Panc1 (cell line): ENCODE measurements around the gene TRIM62. TPM values are rescaled to one million over a fixed set of nuclear protein-coding genes. Genes with fewer than 3 reads are reported as not detected.

Source experiments
- ATAC-seq: fragments of 200-7000 bp; cut with Tn5 transposase; 2 replicates; pipeline ENCODE4 v1.9.1; 2020; ENCODE audit warnings: mild to moderate bottlenecking, moderate library complexity
- BruUV-seq: library from RNA; stranded (reverse); fragments of 400-500 nt; replicated peaks from 2 replicates; lab custom pipeline; 2021; lab: Mats Ljungman, UMichigan
- CTCF ChIA-PET: fragments of 300-600 bp; sonication (Branson Sonifier 250); formaldehyde crosslinking; loops from one replicate; lab custom pipeline; 2022; ENCODE audit warnings: antibody characterized with exemption; lab: Charles Lee
- POLR2A ChIA-PET: fragments of 300-600 bp; sonication (Branson Sonifier 250); formaldehyde crosslinking; loops from one replicate; lab custom pipeline; 2022; ENCODE audit warnings: antibody characterized with exemption; lab: Charles Lee
- DNase-seq: peaks from one replicate; pipeline ENCODE4 v3.0.0-alpha.2; 2010; ENCODE audit warnings: low read depth, low spot score
- H3K27ac ChIP-seq: 2 replicates; pipeline ENCODE4 v1.5.1; 2011; ENCODE audit warnings: mild to moderate bottlenecking, low read length, inconsistent platforms
- H3K27me3 ChIP-seq: fragments of 200-500 bp; sonication (Bioruptor generic); 2 replicates; pipeline ENCODE4 v1.6.0; 2014; ENCODE audit warnings: low read length, inconsistent platforms; ENCODE audit not compliant: control insufficient read depth, insufficient read depth
- H3K36me3 ChIP-seq: fragments of 200-500 bp; sonication (Bioruptor generic); 2 replicates; pipeline ENCODE4 v1.5.1; 2014; ENCODE audit warnings: inconsistent platforms, mild to moderate bottlenecking, low read length, moderate library complexity; ENCODE audit not compliant: control insufficient read depth, insufficient read depth
- H3K4me1 ChIP-seq: 2 replicates; pipeline ENCODE4 v1.5.1; 2011; ENCODE audit warnings: inconsistent platforms, mild to moderate bottlenecking, low read length, moderate library complexity; ENCODE audit not compliant: control insufficient read depth, insufficient read depth
- H3K4me3 ChIP-seq, 2 experiments: 2 replicates each; pipeline ENCODE4 v1.5.1; 2011 to 2012; ENCODE audit warnings: low read depth in 2 of 2, low read length in 2 of 2, mild to moderate bottlenecking in 2 of 2, inconsistent platforms in 1 of 2, moderate library complexity in 1 of 2
- H3K9me3 ChIP-seq: fragments of 200-500 bp; sonication (Bioruptor generic); 2 replicates; pipeline ENCODE4 v1.5.1; 2014; ENCODE audit warnings: low read depth, mild to moderate bottlenecking, inconsistent platforms, low read length, moderate library complexity; ENCODE audit not compliant: control insufficient read depth, insufficient read depth
- POLR2AphosphoS5 ChIP-seq: IDR thresholded peaks from 2 replicates; pipeline ENCODE4 v1.6.1; 2012; ENCODE audit warnings: mild to moderate bottlenecking, low read depth, low read length, moderate library complexity
- REST ChIP-seq, 2 experiments: IDR thresholded peaks; 2 replicates each; pipeline ENCODE4 v1.6.1; 2011 to 2012; ENCODE audit warnings: low read depth in 2 of 2, control low read depth in 1 of 2, low read length in 1 of 2, mild to moderate bottlenecking in 1 of 2, moderate library complexity in 1 of 2; ENCODE audit not compliant: insufficient read depth in 1 of 2
- SIN3A ChIP-seq: IDR thresholded peaks from 2 replicates; pipeline ENCODE4 v1.6.1; 2012; ENCODE audit warnings: low read depth, mild to moderate bottlenecking, low read length, moderate library complexity, borderline replicate concordance; ENCODE audit not compliant: insufficient read depth
- TCF7L2 ChIP-seq: IDR thresholded peaks from 2 replicates; pipeline ENCODE4 v1.6.1; 2011; ENCODE audit warnings: mild to moderate bottlenecking, low read depth, low read length, inconsistent platforms
- in situ Hi-C: cut with HindIII; loops from 2 replicates; pipeline ENCODE4 v1.10.0; 2016; ENCODE audit warnings: low sequenced_read_pairs, low pct_unique_long_range_greater_than_20kb
- intact Hi-C: fragments of 100-400 bp; cut with micrococcal nuclease; formaldehyde crosslinking; loops from one replicate; pipeline ENCODE4 v1.10.0; 2022; ENCODE audit not compliant: unreplicated experiment
- total RNA-seq: library from RNA; stranded (reverse); gene quantifications from one replicate; pipeline ENCODE4 v1.2.1, GENCODE V29; 2021; ENCODE audit not compliant: unreplicated experiment
- TF ChIP-seq, protein P1 (sequence below): fragments of 450-650 bp; IDR thresholded peaks from 2 replicates; pipeline ENCODE4 v1.5.1; 2017; ENCODE audit warnings: mild to moderate bottlenecking

TRIM62 gene
- total RNA-seq, 1 experiment from 2014 or later, result 7.4 TPM

GRCh38 chr1:33097762-33098161, 84.1 kb downstream of the TRIM62 start:
- no peak overlapping the region for H3K27ac ChIP-seq
- ATAC-seq (no peak), DNase-seq (no peak)
- no TSS peak for BruUV-seq
- intact Hi-C loops, result loop anchor here (10.0 kb wide), 1 partner anchor 267 kb away; no protein-coding TSS in a partner anchor
- CTCF ChIA-PET, result no interaction called here
- H3K4me1 ChIP-seq, result 0 out of 2 replicates have a peak, but pooled peaks cover 7% of the 10 kb centered on the region
- TF ChIP-seq, protein P1, sequence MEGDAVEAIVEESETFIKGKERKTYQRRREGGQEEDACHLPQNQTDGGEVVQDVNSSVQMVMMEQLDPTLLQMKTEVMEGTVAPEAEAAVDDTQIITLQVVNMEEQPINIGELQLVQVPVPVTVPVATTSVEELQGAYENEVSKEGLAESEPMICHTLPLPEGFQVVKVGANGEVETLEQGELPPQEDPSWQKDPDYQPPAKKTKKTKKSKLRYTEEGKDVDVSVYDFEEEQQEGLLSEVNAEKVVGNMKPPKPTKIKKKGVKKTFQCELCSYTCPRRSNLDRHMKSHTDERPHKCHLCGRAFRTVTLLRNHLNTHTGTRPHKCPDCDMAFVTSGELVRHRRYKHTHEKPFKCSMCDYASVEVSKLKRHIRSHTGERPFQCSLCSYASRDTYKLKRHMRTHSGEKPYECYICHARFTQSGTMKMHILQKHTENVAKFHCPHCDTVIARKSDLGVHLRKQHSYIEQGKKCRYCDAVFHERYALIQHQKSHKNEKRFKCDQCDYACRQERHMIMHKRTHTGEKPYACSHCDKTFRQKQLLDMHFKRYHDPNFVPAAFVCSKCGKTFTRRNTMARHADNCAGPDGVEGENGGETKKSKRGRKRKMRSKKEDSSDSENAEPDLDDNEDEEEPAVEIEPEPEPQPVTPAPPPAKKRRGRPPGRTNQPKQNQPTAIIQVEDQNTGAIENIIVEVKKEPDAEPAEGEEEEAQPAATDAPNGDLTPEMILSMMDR, result no peak
- TF ChIP-seq SIN3A (no peak), POLR2AphosphoS5 (no peak), REST (IDR thresholded peaks at IDR 0.05; ENCODE audit: insufficient read depth in 1 of 2, low read depth in 2 of 2, low read length in 1 of 2) (no peak), TCF7L2 (no peak)
- no peaks in the 10 kb centered on the region for H3K9me3 ChIP-seq
- H3K27me3 ChIP-seq, result no peaks in the 10 kb centered on the region
- H3K36me3 ChIP-seq, result no peaks in the 10 kb centered on the region
- in situ Hi-C loops, result no loop called here
- H3K4me3 ChIP-seq, result no peak overlapping the region
- POLR2A ChIA-PET, result no interaction called here

DNA sequence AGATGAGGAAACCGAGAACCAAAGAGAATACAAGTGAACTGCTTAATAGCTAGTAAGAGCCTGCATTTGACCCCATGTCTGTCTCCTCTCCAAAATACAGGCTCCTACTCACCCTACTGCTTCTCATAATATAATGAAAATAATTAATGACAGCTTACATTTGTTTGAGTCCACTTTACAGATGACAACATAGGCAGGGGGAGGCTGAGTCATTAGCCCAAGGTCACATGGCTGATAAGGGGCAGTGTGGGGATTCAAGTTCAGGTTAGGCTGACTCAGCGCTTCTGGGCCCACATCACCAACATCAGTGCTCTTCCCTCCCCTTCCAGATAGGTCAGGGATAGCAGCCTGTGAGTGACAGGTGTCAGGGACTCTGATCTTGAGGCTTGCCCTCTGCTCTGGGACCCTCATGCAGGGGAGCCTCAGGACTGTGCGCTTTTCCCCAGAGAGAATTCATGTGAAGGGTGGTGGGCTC, 84.7 kb downstream of the TRIM62 start:
- Histone ChIP-seq H3K9me3 (no peaks in the 10 kb centered on the region), H3K36me3 (no peaks in the 10 kb centered on the region), H3K27me3 (no peaks in the 10 kb centered on the region), H3K4me1 (0 out of 2 replicates have a peak, but pooled peaks cover 7% of the 10 kb centered on the region), H3K4me3 (no peak overlapping the region), H3K27ac (no peak overlapping the region)
- DNase-seq (no peak), ATAC-seq (no peak)
- no TSS peak for BruUV-seq
- no peak for TF ChIP-seq REST (IDR thresholded peaks at IDR 0.05; ENCODE audit: insufficient read depth in 1 of 2, low read depth in 2 of 2, low read length in 1 of 2)
- TF ChIP-seq TCF7L2, result no peak
- TF ChIP-seq SIN3A, result no peak
- TF ChIP-seq, protein P1, result no peak
- TF ChIP-seq POLR2AphosphoS5, result no peak
- in situ Hi-C loops, result no loop called here
- POLR2A ChIA-PET, result no interaction called here
- CTCF ChIA-PET, result no interaction called here
- intact Hi-C loops, result loop anchor here (10.0 kb wide), 1 partner anchor 268 kb away; no protein-coding TSS in a partner anchor
